ENCODE results near the gene USP9X.

- TF ChIP-seq CTCF (IDR thresholded peaks at IDR 0.05) (no peak), POLR2A (IDR thresholded peaks at IDR 0.05) (no peak)
Observed at GRCh38 chrX:41066969-41067368, 18.3 kb upstream of the USP9X start.

All from transverse colon (tissue), 3 donors.